Suprapubic skin (tissue), 4 donors: Measurements from ENCODE around the gene DOC2A. TPM values are rescaled to one million over a fixed set of nuclear protein-coding genes. Genes with fewer than 3 reads are reported as not detected.
"Not testable (repeated sequence)": the region's sequence is repeated elsewhere in the genome, so short reads cannot be mapped to it uniquely, and the experiment has no call there.

ENCODE experiments used
- DNase-seq, 2 donors: peaks; one replicate each; pipeline ENCODE4 v3.0.0-alpha.2; 2019; ENCODE audit warnings: low spot score in 2 of 2
- H3K27ac ChIP-seq: fragments of 200-600 bp; sonication (generic); one replicate; pipeline ENCODE4 v1.5.1; 2019
- H3K27me3 ChIP-seq: fragments of 200-600 bp; sonication (generic); one replicate; pipeline ENCODE4 v1.5.1; 2019
- H3K36me3 ChIP-seq: fragments of 200-600 bp; sonication (generic); one replicate; pipeline ENCODE4 v1.5.1; 2019
- H3K4me1 ChIP-seq: fragments of 200-600 bp; sonication (generic); one replicate; pipeline ENCODE4 v1.5.1; 2019
- H3K4me3 ChIP-seq: fragments of 200-600 bp; sonication (generic); one replicate; pipeline ENCODE4 v1.5.1; 2019; ENCODE audit warnings: mild to moderate bottlenecking
- H3K9me3 ChIP-seq: fragments of 200-600 bp; sonication (generic); one replicate; pipeline ENCODE4 v1.5.1; 2019
- CTCF ChIP-seq, 2 donors: fragments of 200-600 bp in 1 of 2; fragments of 450-650 bp in 1 of 2; sonication (generic) in 1 of 2; IDR thresholded peaks; one replicate each; pipeline ENCODE4 v1.5.1; 2016 to 2019; ENCODE audit warnings: antibody characterized with exemption in 2 of 2, mild to moderate bottlenecking in 1 of 2, moderate library complexity in 1 of 2
- EP300 ChIP-seq: sonication (generic); formaldehyde crosslinking; IDR thresholded peaks from one replicate; pipeline ENCODE4 v1.6.1; 2017; ENCODE audit warnings: antibody characterized with exemption
- POLR2A ChIP-seq, 2 donors: fragments of 450-650 bp; IDR thresholded peaks; one replicate each; pipeline ENCODE4 v1.6.1; 2017; ENCODE audit warnings: antibody characterized with exemption in 2 of 2, mild to moderate bottlenecking in 2 of 2, moderate library complexity in 2 of 2
- POLR2AphosphoS5 ChIP-seq, 3 donors: sonication (generic); formaldehyde crosslinking; IDR thresholded peaks; one replicate each; pipeline ENCODE4 v1.6.1; 2017; ENCODE audit warnings: antibody characterized with exemption in 3 of 3
- WGBS: methylation state at CpG from one replicate; pipeline ENCODE4 v1.1.5; 2018; 5-methylcytosine and 5-hydroxymethylcytosine counted together
- total RNA-seq, 4 donors: library from RNA; depleted of rRNA; stranded (reverse); fragments of >200 nt; gene quantifications; one replicate each; pipeline ENCODE4 v1.1.0, GENCODE V29; 2016

The DOC2A gene
- total RNA-seq, 4 donors from 2014 or later: 0.42 TPM; not detected in 3

DNA sequence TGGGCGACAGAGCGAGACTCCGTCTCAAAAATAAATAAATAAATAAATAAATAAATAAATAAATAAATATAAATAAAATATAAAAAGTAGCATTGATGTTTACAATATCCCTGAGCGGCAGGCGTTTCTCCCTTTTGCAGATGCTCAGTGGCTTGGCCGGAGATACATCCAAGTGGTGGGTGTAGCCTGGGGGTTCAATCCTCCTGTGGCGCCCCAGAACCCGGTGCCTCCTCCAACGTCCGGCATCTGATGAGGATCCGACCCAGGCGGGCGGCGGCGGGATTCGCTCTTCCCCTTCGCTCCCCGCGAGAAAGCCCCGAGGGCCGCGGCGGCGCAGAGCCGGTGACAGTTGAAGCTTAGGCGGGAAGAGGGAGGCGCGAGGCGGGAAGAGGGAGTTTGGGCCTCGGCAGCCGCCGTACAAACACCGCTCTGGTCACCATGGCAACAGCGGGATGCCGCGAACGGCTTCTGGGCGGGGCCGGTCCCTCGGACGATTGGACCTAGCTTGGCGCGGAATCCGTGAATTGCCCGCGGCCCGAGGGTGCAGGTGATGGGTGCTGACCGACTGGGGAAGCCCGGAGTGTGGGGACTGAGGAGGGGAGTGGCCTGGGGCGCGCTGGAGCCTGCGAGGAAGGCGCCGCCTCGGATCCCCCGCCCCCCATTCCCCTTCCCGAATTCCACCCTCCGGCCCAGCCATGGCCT, 42.0 kb upstream of the DOC2A start:
- Histone ChIP-seq H3K9me3 (no peaks in the 10 kb centered on the region), H3K27me3 (no peaks in the 10 kb centered on the region), H3K4me3 (peak overlapping the region; percentile 63), H3K4me1 (peaks cover 36% of the 10 kb centered on the region), H3K36me3 (no peaks in the 10 kb centered on the region), H3K27ac (no peak overlapping the region)
- 18% methylated on average over 11 of the region's 58 CpGs for WGBS
- DNase-seq: peak; percentile 95 to 98
- TF ChIP-seq POLR2A (IDR thresholded peaks at IDR 0.05): no peak
- peak in 2 of 3 donors; percentile 80 to 98 for TF ChIP-seq POLR2AphosphoS5 (IDR thresholded peaks at IDR 0.05)

- Histone ChIP-seq H3K36me3 (no peaks in the 10 kb centered on the region), H3K27ac (no peak overlapping the region), H3K4me1 (peaks cover 36% of the 10 kb centered on the region), H3K9me3 (no peaks in the 10 kb centered on the region), H3K27me3 (no peaks in the 10 kb centered on the region), H3K4me3 (no peak overlapping the region)
- DNase-seq: no peak
- TF ChIP-seq POLR2AphosphoS5 (IDR thresholded peaks at IDR 0.05) (no peak), CTCF (IDR thresholded peaks at IDR 0.05) (no peak), EP300 (no peak), POLR2A (IDR thresholded peaks at IDR 0.05) (no peak)
- 85% methylated on average over 3 of the region's 3 CpGs for WGBS
Measured at GRCh38 chr16:30051518-30051917, 40.7 kb upstream of the DOC2A start.

DNA sequence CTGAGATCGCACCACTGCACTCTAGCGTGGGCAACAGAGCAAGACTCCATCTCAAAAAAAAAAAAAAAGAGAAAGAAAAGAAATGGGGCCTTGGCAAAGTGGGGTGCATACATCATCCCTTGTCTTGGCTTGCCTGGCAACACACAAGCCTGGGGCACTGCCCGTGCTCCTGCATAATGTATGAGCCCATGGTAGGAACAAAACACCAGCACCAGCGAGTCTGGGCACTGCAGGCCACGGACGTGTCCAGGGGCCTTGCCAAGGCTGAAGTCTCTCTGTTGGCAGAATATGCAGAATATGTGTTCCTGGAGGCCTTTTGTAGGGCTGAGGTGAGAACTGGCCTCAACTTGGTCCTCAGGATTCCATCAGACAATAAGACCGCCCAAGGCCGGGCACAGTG, 39.0 kb upstream of the DOC2A start:
- Histone ChIP-seq H3K9me3 (no peaks in the 10 kb centered on the region), H3K27ac (no peak overlapping the region), H3K4me3 (no peak overlapping the region), H3K36me3 (no peaks in the 10 kb centered on the region), H3K27me3 (no peaks in the 10 kb centered on the region), H3K4me1 (peaks cover 25% of the 10 kb centered on the region)
- WGBS: 55% methylated on average over 8 of the region's 8 CpGs
- TF ChIP-seq POLR2AphosphoS5 (IDR thresholded peaks at IDR 0.05) (no peak), CTCF (IDR thresholded peaks at IDR 0.05) (no peak), EP300 (no peak), POLR2A (IDR thresholded peaks at IDR 0.05) (no peak)
- no peak for DNase-seq

- Histone ChIP-seq H3K36me3 (no peaks in the 10 kb centered on the region), H3K27me3 (no peaks in the 10 kb centered on the region), H3K9me3 (no peaks in the 10 kb centered on the region), H3K4me1 (peaks cover 6% of the 10 kb centered on the region), H3K4me3 (no peak overlapping the region), H3K27ac (no peak overlapping the region)
- no peak for TF ChIP-seq EP300
- TF ChIP-seq POLR2A (IDR thresholded peaks at IDR 0.05): no peak
- TF ChIP-seq CTCF (IDR thresholded peaks at IDR 0.05): no peak
- TF ChIP-seq POLR2AphosphoS5 (IDR thresholded peaks at IDR 0.05): no peak
- WGBS: 89% methylated on average over 1 of the region's 1 CpG
- DNase-seq: no peak
Measured at GRCh38 chr16:30046588-30046987, 35.8 kb upstream of the DOC2A start.

- H3K27me3 ChIP-seq: no peaks in the 10 kb centered on the region
- H3K4me3 ChIP-seq: no peak overlapping the region
- H3K27ac ChIP-seq: no peak overlapping the region
- TF ChIP-seq EP300 (no peak), CTCF (IDR thresholded peaks at IDR 0.05) (no peak), POLR2AphosphoS5 (IDR thresholded peaks at IDR 0.05) (no peak), POLR2A (IDR thresholded peaks at IDR 0.05) (no peak)
- 85% methylated on average over 8 of the region's 8 CpGs for WGBS
- H3K4me1 ChIP-seq: peaks cover 6% of the 10 kb centered on the region
- no peaks in the 10 kb centered on the region for H3K36me3 ChIP-seq
- DNase-seq: no peak
- no peaks in the 10 kb centered on the region for H3K9me3 ChIP-seq
Measured at GRCh38 chr16:30046178-30046577, 35.4 kb upstream of the DOC2A start.

GRCh38 chr16:30041841-30042240, 31.0 kb upstream of the DOC2A start:
- Histone ChIP-seq H3K36me3 (no peaks in the 10 kb centered on the region), H3K9me3 (no peaks in the 10 kb centered on the region), H3K4me1 (peaks cover 3% of the 10 kb centered on the region), H3K27me3 (no peaks in the 10 kb centered on the region), H3K27ac (no peak overlapping the region), H3K4me3 (no peak overlapping the region)
- DNase-seq: no peak
- TF ChIP-seq CTCF (IDR thresholded peaks at IDR 0.05) (peak in 1 of 2 donors; percentile 25), POLR2A (IDR thresholded peaks at IDR 0.05) (no peak), POLR2AphosphoS5 (IDR thresholded peaks at IDR 0.05) (no peak), EP300 (no peak)
- WGBS: 23% methylated on average over 5 of the region's 5 CpGs

GRCh38 chr16:30040690-30041089, 29.9 kb upstream of the DOC2A start:
- H3K36me3 ChIP-seq, DNase-seq, H3K9me3 ChIP-seq, H3K4me3 ChIP-seq, H3K27me3 ChIP-seq, H3K27ac ChIP-seq, H3K4me1 ChIP-seq: not testable (repeated sequence)
- WGBS: 87% methylated on average over 5 of the region's 5 CpGs
